Lower lobe of right lung (tissue), 2 donors: ENCODE results near the gene SNN. TPM values are rescaled to one million over a fixed set of nuclear protein-coding genes. Genes with fewer than 3 reads are reported as not detected.

Source experiments
- ATAC-seq, 2 donors: fragments of 200-7000 bp; cut with Tn5 transposase; one replicate each; pipeline ENCODE4 v1.9.1; 2020 to 2022; ENCODE audit warnings: mild to moderate bottlenecking in 2 of 2, moderate library complexity in 2 of 2
- DNase-seq: peaks from one replicate; pipeline ENCODE4 v3.0.0-alpha.2; 2020
- H3K27ac ChIP-seq: fragments of 200-600 bp; one replicate; pipeline ENCODE4 v1.8.0; 2022
- H3K27me3 ChIP-seq: fragments of 200-600 bp; one replicate; pipeline ENCODE4 v1.8.0; 2022; ENCODE audit warnings: low read depth
- H3K36me3 ChIP-seq: fragments of 200-600 bp; one replicate; pipeline ENCODE4 v1.8.0; 2022; ENCODE audit warnings: mild to moderate bottlenecking
- H3K4me1 ChIP-seq: fragments of 200-600 bp; one replicate; pipeline ENCODE4 v1.8.0; 2022
- H3K4me3 ChIP-seq: fragments of 200-600 bp; one replicate; pipeline ENCODE4 v1.8.0; 2022; ENCODE audit warnings: mild to moderate bottlenecking
- H3K9me3 ChIP-seq: fragments of 200-600 bp; one replicate; pipeline ENCODE4 v1.8.0; 2022
- intact Hi-C: fragments of 100-400 bp; cut with DNase I; formaldehyde crosslinking; loops from one replicate; pipeline ENCODE4 v1.11.0; 2022
- total RNA-seq: library from RNA; stranded (reverse); fragmentation: NEBNext Ultra II Directional; extraction: Animal tissue kit (Norgen Biotek cat#: 25700); gene quantifications from one replicate; pipeline ENCODE4 v1.2.1, GENCODE V29; 2021
- TF ChIP-seq, protein P1 (sequence below): fragments of 200-600 bp; IDR thresholded peaks from one replicate; pipeline ENCODE4 v1.8.0; 2022; ENCODE audit warnings: antibody characterized with exemption, mild to moderate bottlenecking
- donor health status: DM: no; HTN: yes; CAD: no; lungs with severe emphysema.

SNN gene
- total RNA-seq, 1 donor from 2014 or later = 25.5 TPM

GRCh38 chr16:11684231-11685025 lies 16.2 kb downstream of the SNN start:
- intact Hi-C loops = no loop called here
- ATAC-seq (no peak), DNase-seq (no peak)
- peaks cover 92% of the 10 kb centered on the region for H3K36me3 ChIP-seq
- TF ChIP-seq, protein P1, sequence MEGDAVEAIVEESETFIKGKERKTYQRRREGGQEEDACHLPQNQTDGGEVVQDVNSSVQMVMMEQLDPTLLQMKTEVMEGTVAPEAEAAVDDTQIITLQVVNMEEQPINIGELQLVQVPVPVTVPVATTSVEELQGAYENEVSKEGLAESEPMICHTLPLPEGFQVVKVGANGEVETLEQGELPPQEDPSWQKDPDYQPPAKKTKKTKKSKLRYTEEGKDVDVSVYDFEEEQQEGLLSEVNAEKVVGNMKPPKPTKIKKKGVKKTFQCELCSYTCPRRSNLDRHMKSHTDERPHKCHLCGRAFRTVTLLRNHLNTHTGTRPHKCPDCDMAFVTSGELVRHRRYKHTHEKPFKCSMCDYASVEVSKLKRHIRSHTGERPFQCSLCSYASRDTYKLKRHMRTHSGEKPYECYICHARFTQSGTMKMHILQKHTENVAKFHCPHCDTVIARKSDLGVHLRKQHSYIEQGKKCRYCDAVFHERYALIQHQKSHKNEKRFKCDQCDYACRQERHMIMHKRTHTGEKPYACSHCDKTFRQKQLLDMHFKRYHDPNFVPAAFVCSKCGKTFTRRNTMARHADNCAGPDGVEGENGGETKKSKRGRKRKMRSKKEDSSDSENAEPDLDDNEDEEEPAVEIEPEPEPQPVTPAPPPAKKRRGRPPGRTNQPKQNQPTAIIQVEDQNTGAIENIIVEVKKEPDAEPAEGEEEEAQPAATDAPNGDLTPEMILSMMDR = no peak
- H3K9me3 ChIP-seq = no peaks in the 10 kb centered on the region
- no peak overlapping the region for H3K27ac ChIP-seq
- H3K27me3 ChIP-seq = no peaks in the 10 kb centered on the region
- peaks cover 35% of the 10 kb centered on the region for H3K4me1 ChIP-seq
- no peak overlapping the region for H3K4me3 ChIP-seq

DNA sequence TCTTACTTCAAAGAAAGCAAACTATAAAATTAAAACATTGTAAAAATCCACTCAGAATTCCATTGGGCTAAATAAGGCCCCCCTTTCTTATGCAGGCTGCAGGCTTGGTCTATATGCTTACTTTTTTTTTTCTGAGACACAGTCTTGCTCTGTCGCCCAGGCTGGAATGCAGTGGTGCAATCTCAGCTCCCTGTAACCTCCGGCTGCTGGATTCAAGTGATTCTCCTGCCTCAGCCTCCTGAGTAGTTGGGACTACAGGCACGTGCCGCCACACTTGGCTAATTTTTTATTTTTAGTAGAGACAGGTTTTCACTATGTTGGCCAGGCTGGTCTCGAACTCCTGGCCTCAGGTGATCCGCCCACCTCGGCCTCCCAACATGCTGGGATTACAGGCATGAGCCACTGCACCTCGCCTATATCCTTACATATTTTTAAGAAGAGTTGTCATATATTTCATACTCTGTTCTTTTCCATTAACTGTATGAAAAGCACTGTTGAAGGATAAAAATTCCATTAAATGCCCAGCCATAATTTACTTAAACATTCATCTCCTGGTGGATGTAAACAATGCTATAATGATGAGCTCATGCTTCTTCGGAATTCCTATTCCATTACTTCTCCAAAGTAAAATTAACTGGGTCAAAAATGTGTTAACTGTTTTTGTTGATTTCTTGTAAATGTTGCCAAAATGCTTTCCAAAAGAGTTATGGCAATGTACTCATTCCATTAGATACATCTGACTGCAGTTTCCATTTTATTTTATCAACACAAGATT lies 17.8 kb downstream of the SNN start:
- no peak for ATAC-seq
- Histone ChIP-seq H3K9me3 (no peaks in the 10 kb centered on the region), H3K27ac (no peak overlapping the region), H3K27me3 (no peaks in the 10 kb centered on the region), H3K4me3 (no peak overlapping the region), H3K36me3 (peaks cover 91% of the 10 kb centered on the region), H3K4me1 (peaks cover 41% of the 10 kb centered on the region)
- TF ChIP-seq, protein P1 = no peak
- intact Hi-C loops = no loop called here
- DNase-seq = no peak

DNA sequence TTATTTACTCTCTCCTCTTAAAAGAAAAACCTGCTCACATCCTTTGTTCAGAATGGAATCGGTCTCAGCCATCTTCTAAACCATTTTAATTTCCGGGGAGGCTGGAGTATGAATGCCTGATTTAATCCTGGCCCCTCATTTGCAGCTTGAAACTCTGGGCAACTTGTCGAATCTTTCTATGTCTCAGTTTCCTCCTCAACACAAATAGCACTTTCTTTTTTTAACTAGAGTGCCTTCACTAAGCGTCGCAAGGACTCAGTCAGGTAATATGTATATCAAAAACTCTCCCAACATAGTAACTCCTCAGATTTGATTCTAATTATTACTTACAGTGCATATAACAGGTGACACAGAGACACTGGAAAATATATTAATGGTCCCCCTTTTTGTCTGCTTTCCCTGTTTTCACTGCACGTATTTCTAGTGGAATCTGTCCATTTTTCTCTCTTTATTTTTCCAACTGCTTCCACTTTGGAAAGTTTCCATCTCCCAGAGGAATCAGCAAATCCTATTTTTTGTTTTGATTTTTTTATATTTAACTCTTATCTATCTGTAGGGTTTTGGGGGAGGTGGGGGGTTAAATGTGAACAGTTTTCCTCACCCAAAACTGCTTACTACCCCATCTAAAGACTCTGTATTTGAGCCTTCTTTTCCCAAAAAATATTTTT lies 18.6 kb downstream of the SNN start:
- H3K27ac ChIP-seq = no peak overlapping the region
- intact Hi-C loops = no loop called here
- H3K9me3 ChIP-seq = no peaks in the 10 kb centered on the region
- TF ChIP-seq, protein P1 = no peak
- H3K36me3 ChIP-seq = peaks cover 91% of the 10 kb centered on the region
- no peak overlapping the region for H3K4me3 ChIP-seq
- no peak for ATAC-seq
- DNase-seq = no peak
- H3K4me1 ChIP-seq = peaks cover 33% of the 10 kb centered on the region
- no peaks in the 10 kb centered on the region for H3K27me3 ChIP-seq

DNA sequence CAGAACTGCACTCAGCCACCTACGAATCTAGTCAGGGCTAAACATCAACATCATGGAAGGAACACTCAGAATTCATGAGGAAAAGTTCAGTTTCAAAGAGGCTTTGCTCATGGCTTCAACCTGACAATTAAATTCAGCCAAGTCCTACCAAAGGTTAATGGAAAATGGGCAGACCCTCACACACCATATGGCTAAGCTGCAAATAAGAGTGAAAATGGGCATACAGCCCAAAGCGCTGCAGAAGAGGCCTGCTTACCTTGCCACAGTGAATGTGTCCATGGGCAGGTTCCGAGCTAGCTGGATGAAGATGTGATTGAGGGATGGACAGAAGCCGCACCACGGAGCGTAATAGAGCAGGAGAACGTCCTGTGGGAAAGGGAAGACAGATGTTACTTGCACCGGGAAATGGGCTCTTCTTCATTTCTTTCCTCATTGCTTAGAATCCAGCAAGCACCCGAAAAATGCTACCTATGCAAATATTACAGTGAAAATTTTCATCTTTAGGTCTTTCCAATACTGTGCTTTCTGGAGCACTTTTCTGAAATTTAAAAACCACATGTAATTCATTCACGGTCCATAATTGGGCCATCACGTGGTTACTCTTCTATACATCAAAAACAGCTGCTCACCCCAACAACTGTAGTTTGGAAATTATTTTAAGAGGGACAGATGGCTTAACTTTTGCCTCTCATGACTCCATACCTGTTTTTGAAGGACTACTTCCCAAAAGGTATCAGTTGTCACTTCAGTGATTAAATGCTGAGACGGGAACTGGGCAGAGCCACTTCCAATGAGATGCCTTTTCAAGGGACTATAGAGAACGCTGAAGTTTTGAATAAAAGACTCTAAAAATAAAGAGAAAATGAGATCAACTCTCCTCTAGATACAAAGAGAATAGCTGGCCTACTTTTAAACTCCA lies 19.6 kb downstream of the SNN start:
- Histone ChIP-seq H3K4me1 (peaks cover 23% of the 10 kb centered on the region), H3K9me3 (no peaks in the 10 kb centered on the region), H3K27me3 (no peaks in the 10 kb centered on the region), H3K27ac (no peak overlapping the region), H3K4me3 (no peak overlapping the region), H3K36me3 (peaks cover 91% of the 10 kb centered on the region)
- TF ChIP-seq, protein P1 = no peak
- DNase-seq = no peak
- intact Hi-C loops = no loop called here
- no peak for ATAC-seq

- intact Hi-C loops = no loop called here
- H3K9me3 ChIP-seq = no peaks in the 10 kb centered on the region
- H3K27ac ChIP-seq = no peak overlapping the region
- H3K4me3 ChIP-seq = no peak overlapping the region
- TF ChIP-seq, protein P1 = no peak
- peaks cover 89% of the 10 kb centered on the region for H3K36me3 ChIP-seq
- peaks cover 23% of the 10 kb centered on the region for H3K4me1 ChIP-seq
- H3K27me3 ChIP-seq = no peaks in the 10 kb centered on the region
- no peak for ATAC-seq
- DNase-seq = no peak
Measured at GRCh38 chr16:11688520-11688886, 20.2 kb downstream of the SNN start.
